K562 (cell line): Measurements from ENCODE around the gene PNPLA1. TPM values are rescaled to one million over a fixed set of nuclear protein-coding genes. Genes with fewer than 3 reads are reported as not detected.

Source experiments
- CREB3 ChIP-seq: fragments of 450-650 bp; conservative IDR thresholded peaks from 2 replicates; pipeline ENCODE4 v1.6.1; 2016; ENCODE audit warnings: missing genetic modification characterization, low read depth, mild to moderate bottlenecking, missing compliant biosample characterization, moderate library complexity
- HINFP ChIP-seq: fragments of 450-650 bp; conservative IDR thresholded peaks from 2 replicates; pipeline ENCODE4 v1.6.1; 2016; ENCODE audit warnings: missing genetic modification characterization, low read depth, mild to moderate bottlenecking, control low read depth, missing compliant biosample characterization
- KDM1A ChIP-seq, 2 experiments: fragments of 450-650 bp; IDR thresholded peaks; 2 replicates each; pipeline ENCODE4 v1.6.1; 2016; ENCODE audit warnings: mild to moderate bottlenecking in 2 of 2
- MAFK ChIP-seq: IDR thresholded peaks from 2 replicates; pipeline ENCODE4 v1.6.1; 2011; ENCODE audit warnings: low read length, improper control_type of control experiment
- MNT ChIP-seq, 2 experiments: fragments of 450-650 bp; conservative IDR thresholded peaks; 2 replicates each; pipeline ENCODE4 v1.6.1; 2017; ENCODE audit warnings: mild to moderate bottlenecking in 2 of 2, moderate library complexity in 2 of 2
- MTA3 ChIP-seq: fragments of 450-650 bp; formaldehyde crosslinking; IDR thresholded peaks from 2 replicates; pipeline ENCODE4 v1.6.1; 2017; ENCODE audit warnings: mild to moderate bottlenecking, borderline replicate concordance
- MYBL2 ChIP-seq, 2 experiments: fragments of 450-650 bp in 1 of 2; sonication (generic) in 1 of 2; formaldehyde crosslinking in 1 of 2; IDR thresholded peaks; 2 replicates each; pipeline versions ENCODE4 v1.6.1 to v1.8.1; 2017 to 2022; ENCODE audit warnings: borderline replicate concordance in 1 of 2, inconsistent platforms in 1 of 2, low read depth in 1 of 2, mild to moderate bottlenecking in 1 of 2, missing genetic modification reagents in 1 of 2, moderate library complexity in 1 of 2
- POLR2AphosphoS2 ChIP-seq: IDR thresholded peaks from 2 replicates; pipeline ENCODE4 v1.6.1; 2012; ENCODE audit warnings: low read length, improper control_type of control experiment
- RBM17 ChIP-seq: fragments of 200-400 bp; formaldehyde crosslinking; IDR thresholded peaks from 2 replicates; pipeline ENCODE4 v1.6.1; 2017; ENCODE audit warnings: low read depth, mild to moderate bottlenecking, low read length, borderline replicate concordance
- TAF9B ChIP-seq: fragments of 450-650 bp; IDR thresholded peaks from 2 replicates; pipeline ENCODE4 v1.6.1; 2018; ENCODE audit warnings: mild to moderate bottlenecking; ENCODE audit not compliant: partially characterized antibody
- TFAM ChIP-seq: fragments of 250-450 bp; sonication (Bioruptor Pico); conservative IDR thresholded peaks from 2 replicates; pipeline ENCODE4 v1.5.0; 2021; ENCODE audit warnings: mild to moderate bottlenecking, moderate library complexity
- TRIM25 ChIP-seq: fragments of 450-650 bp; IDR thresholded peaks from 2 replicates; pipeline ENCODE4 v1.7.0; 2016; ENCODE audit warnings: borderline replicate concordance
- ZNF140 ChIP-seq: fragments of 250-450 bp; sonication (Bioruptor Pico); IDR thresholded peaks from 2 replicates; pipeline ENCODE4 v1.8.0; 2021; ENCODE audit warnings: moderate library complexity, mild to moderate bottlenecking, inconsistent platforms
- ZNF232 ChIP-seq: sonication (generic); formaldehyde crosslinking; IDR thresholded peaks from 2 replicates; pipeline ENCODE4 v1.8.0; 2022; ENCODE audit warnings: mild to moderate bottlenecking, missing genetic modification reagents
- ZNF274 ChIP-seq: IDR thresholded peaks from 2 replicates; pipeline ENCODE4 v1.6.1; 2011; ENCODE audit warnings: low read depth, mild to moderate bottlenecking, low read length, moderate library complexity, borderline replicate concordance
- polyA plus RNA-seq, 8 experiments: library from polyadenylated mRNA; depleted of rRNA in 4 of 8; stranded (reverse) in 5 of 8; unstranded in 3 of 8; fragments of >200 nt; fragmentation: Nextera tagmentation in 2 of 8; fragmentation: Illumina TruSeq in 1 of 8; extraction: Ambion mirVana in 2 of 8; extraction: Trizol in 1 of 8; gene quantifications; 2 replicates each; pipeline versions ENCODE4 v1.2.1 to v1.2.3, GENCODE V29; 2011 to 2014; ENCODE audit warnings: inconsistent platforms in 1 of 8, missing spikeins in 1 of 8
- total RNA-seq, 7 experiments: library from RNA; depleted of rRNA in 6 of 7; stranded (reverse); fragments of >200 nt in 6 of 7; fragmentation: Illumina TruSeq in 2 of 7; extraction: Trizol in 2 of 7; gene quantifications; 2 replicates each; pipeline versions ENCODE4 v1.2.1 to v1.2.3, GENCODE V29; 2011 to 2021; ENCODE audit warnings: low replicate concordance in 1 of 7
- TF ChIP-seq, protein P1 (sequence below): fragments of 450-650 bp; formaldehyde crosslinking; IDR thresholded peaks from 2 replicates; pipeline ENCODE4 v1.4.0; 2020; ENCODE audit warnings: mild to moderate bottlenecking
- TF ChIP-seq, protein P2 (sequence below): fragments of 450-650 bp; formaldehyde crosslinking; IDR thresholded peaks from 2 replicates; pipeline ENCODE4 v1.4.0; 2020; ENCODE audit warnings: mild to moderate bottlenecking, moderate library complexity

PNPLA1 gene
- total and polyA plus RNA-seq, 9 of the 15 experiments (the other 6 are each of a cell fraction or from before 2014, with no cell fraction given) = 0.04 to 0.27 (median 0.13) TPM; not detected in 2

- no peak for TF ChIP-seq TRIM25
- no peak for TF ChIP-seq ZNF274
- no peak for TF ChIP-seq POLR2AphosphoS2
- TF ChIP-seq KDM1A (IDR thresholded peaks at IDR 0.05) = no peak
- no peak for TF ChIP-seq TFAM (CRISPR knock-in tag)
- TF ChIP-seq, protein P1, sequence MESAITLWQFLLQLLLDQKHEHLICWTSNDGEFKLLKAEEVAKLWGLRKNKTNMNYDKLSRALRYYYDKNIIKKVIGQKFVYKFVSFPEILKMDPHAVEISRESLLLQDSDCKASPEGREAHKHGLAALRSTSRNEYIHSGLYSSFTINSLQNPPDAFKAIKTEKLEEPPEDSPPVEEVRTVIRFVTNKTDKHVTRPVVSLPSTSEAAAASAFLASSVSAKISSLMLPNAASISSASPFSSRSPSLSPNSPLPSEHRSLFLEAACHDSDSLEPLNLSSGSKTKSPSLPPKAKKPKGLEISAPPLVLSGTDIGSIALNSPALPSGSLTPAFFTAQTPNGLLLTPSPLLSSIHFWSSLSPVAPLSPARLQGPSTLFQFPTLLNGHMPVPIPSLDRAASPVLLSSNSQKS (CRISPR knock-in tag) = no peak
- TF ChIP-seq RBM17 = no peak
- TF ChIP-seq ZNF140 (CRISPR knock-in tag) = no peak
- TF ChIP-seq ZNF232 (CRISPR knock-in tag) = no peak
- TF ChIP-seq MTA3 = 0 out of 2 replicates have a peak, but pooled peaks have one; percentile 46
- TF ChIP-seq MAFK = peak; percentile 25; the same call in 1 of the 2 replicates
- TF ChIP-seq HINFP (tag) = no peak
- TF ChIP-seq MYBL2 (IDR thresholded peaks at IDR 0.05; ENCODE audit: low read depth) = no peak
- TF ChIP-seq MYBL2 (CRISPR knock-in tag; IDR thresholded peaks at IDR 0.05; ENCODE audit: borderline replicate concordance) = no peak
- no peak for TF ChIP-seq TAF9B
- TF ChIP-seq, protein P2, sequence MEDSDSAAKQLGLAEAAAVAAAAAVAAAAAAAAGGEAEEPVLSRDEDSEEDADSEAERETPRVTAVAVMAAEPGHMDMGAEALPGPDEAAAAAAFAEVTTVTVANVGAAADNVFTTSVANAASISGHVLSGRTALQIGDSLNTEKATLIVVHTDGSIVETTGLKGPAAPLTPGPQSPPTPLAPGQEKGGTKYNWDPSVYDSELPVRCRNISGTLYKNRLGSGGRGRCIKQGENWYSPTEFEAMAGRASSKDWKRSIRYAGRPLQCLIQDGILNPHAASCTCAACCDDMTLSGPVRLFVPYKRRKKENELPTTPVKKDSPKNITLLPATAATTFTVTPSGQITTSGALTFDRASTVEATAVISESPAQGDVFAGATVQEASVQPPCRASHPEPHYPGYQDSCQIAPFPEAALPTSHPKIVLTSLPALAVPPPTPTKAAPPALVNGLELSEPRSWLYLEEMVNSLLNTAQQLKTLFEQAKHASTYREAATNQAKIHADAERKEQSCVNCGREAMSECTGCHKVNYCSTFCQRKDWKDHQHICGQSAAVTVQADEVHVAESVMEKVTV (CRISPR knock-in tag) = peak; percentile 51; the same call in 1 of the 2 replicates
- no peak for TF ChIP-seq CREB3
- TF ChIP-seq MNT (conservative IDR thresholded peaks at IDR 0.05) = no peak
Measured at GRCh38 chr6:36302227-36302976, 32.5 kb downstream of the PNPLA1 start (continued).
